Activated T-cell treated with anti-CD3 and anti-CD28 coated beads, Interleukin-2, amount 50 U/mL, for 72 hours (primary cell): ENCODE measurements around the gene CAMSAP1. TPM values are rescaled to one million over a fixed set of nuclear protein-coding genes. Genes with fewer than 3 reads are reported as not detected.

ENCODE experiments used
- ATAC-seq, 2 donors: fragments of 150-1000 bp; cut with Tn5 transposase; replicated peaks in 1 of 2; 2 replicates each; pipeline ENCODE4 v1.10.0; 2021; ENCODE audit warnings: moderate library complexity in 2 of 2, mild to moderate bottlenecking in 1 of 2
- DNase-seq, 2 donors: peaks; one replicate each; pipeline ENCODE4 v3.0.0; 2021 to 2022; ENCODE audit warnings: mixed read lengths in 1 of 2
- H3K27ac Mint-ChIP-seq: one replicate; pipeline ENCODE4 v1.8.0; 2022; ENCODE audit warnings: mild to moderate bottlenecking, moderate library complexity, mixed read lengths
- H3K27me3 Mint-ChIP-seq: one replicate; pipeline ENCODE4 v1.8.0; 2022; ENCODE audit warnings: low read depth, mixed read lengths
- H3K36me3 Mint-ChIP-seq, 2 donors: one replicate each; pipeline ENCODE4 v1.8.0; 2022; ENCODE audit warnings: mixed read lengths in 2 of 2, mild to moderate bottlenecking in 1 of 2; ENCODE audit not compliant: insufficient read depth in 2 of 2
- H3K4me1 Mint-ChIP-seq: one replicate; pipeline ENCODE4 v1.8.0; 2022; ENCODE audit warnings: low read depth, mixed read lengths
- H3K4me3 Mint-ChIP-seq, 2 donors: one replicate each; pipeline ENCODE4 v1.8.0; 2022; ENCODE audit warnings: mild to moderate bottlenecking in 2 of 2, mixed read lengths in 2 of 2, moderate library complexity in 2 of 2
- H3K9me3 Mint-ChIP-seq, 2 donors: one replicate each; pipeline ENCODE4 v1.8.0; 2022; ENCODE audit warnings: mixed read lengths in 2 of 2
- total RNA-seq, 2 donors: library from RNA; stranded (reverse); gene quantifications; one replicate each; pipeline ENCODE4 v1.2.3, GENCODE V29; 2022

Gene CAMSAP1
- total RNA-seq, 2 donors from 2014 or later, result 42.2 to 53.4 TPM

GRCh38 chr9:135762921-135763320 lies 144.4 kb downstream of the CAMSAP1 start:
- DNase-seq (no peak), ATAC-seq (no peak)
- peaks cover 0 to 6% of the 10 kb centered on the region in 2 donors for H3K9me3 Mint-ChIP-seq
- H3K4me1 Mint-ChIP-seq, result no peaks in the 10 kb centered on the region
- no peak overlapping the region for H3K4me3 Mint-ChIP-seq
- no peaks in the 10 kb centered on the region for H3K36me3 Mint-ChIP-seq
- H3K27me3 Mint-ChIP-seq, result no peaks in the 10 kb centered on the region
- no peak overlapping the region for H3K27ac Mint-ChIP-seq

GRCh38 chr9:135761845-135762168 lies 145.5 kb downstream of the CAMSAP1 start:
- H3K4me3 Mint-ChIP-seq, result no peak overlapping the region
- H3K27ac Mint-ChIP-seq, result no peak overlapping the region
- ATAC-seq (no peak), DNase-seq (no peak)
- peaks cover 0 to 6% of the 10 kb centered on the region in 2 donors for H3K9me3 Mint-ChIP-seq
- no peaks in the 10 kb centered on the region for H3K36me3 Mint-ChIP-seq
- H3K27me3 Mint-ChIP-seq, result no peaks in the 10 kb centered on the region
- H3K4me1 Mint-ChIP-seq, result no peaks in the 10 kb centered on the region

GRCh38 chr9:135761150-135761844 lies 146.0 kb downstream of the CAMSAP1 start:
- H3K27ac Mint-ChIP-seq, result no peak overlapping the region
- no peak for DNase-seq

GRCh38 chr9:135760465-135760864 lies 146.9 kb downstream of the CAMSAP1 start:
- no peak overlapping the region for H3K27ac Mint-ChIP-seq
- no peaks in the 10 kb centered on the region for H3K9me3 Mint-ChIP-seq
- no peak overlapping the region for H3K4me3 Mint-ChIP-seq

More at GRCh38 chr9:135761150-135761844, 146.0 kb downstream of the CAMSAP1 start:
- H3K27me3 Mint-ChIP-seq, result no peaks in the 10 kb centered on the region
- H3K4me3 Mint-ChIP-seq, result no peak overlapping the region
- peaks cover 0 to 5% of the 10 kb centered on the region in 2 donors for H3K9me3 Mint-ChIP-seq
- no peaks in the 10 kb centered on the region for H3K36me3 Mint-ChIP-seq
- no peak for ATAC-seq
- no peaks in the 10 kb centered on the region for H3K4me1 Mint-ChIP-seq

GRCh38 chr9:135759676-135760300 lies 147.6 kb downstream of the CAMSAP1 start:
- no peaks in the 10 kb centered on the region for H3K9me3 Mint-ChIP-seq
- H3K36me3 Mint-ChIP-seq, result no peaks in the 10 kb centered on the region
- ATAC-seq (no peak), DNase-seq (no peak)
- H3K4me1 Mint-ChIP-seq, result no peaks in the 10 kb centered on the region
- no peak overlapping the region for H3K4me3 Mint-ChIP-seq
- H3K27me3 Mint-ChIP-seq, result no peaks in the 10 kb centered on the region
- no peak overlapping the region for H3K27ac Mint-ChIP-seq

More at GRCh38 chr9:135760465-135760864, 146.9 kb downstream of the CAMSAP1 start:
- Mint-ChIP-seq H3K36me3 (no peaks in the 10 kb centered on the region), H3K27me3 (no peaks in the 10 kb centered on the region), H3K4me1 (no peaks in the 10 kb centered on the region)
- ATAC-seq (no peak), DNase-seq (no peak)

- Mint-ChIP-seq H3K4me3 (no peak overlapping the region), H3K4me1 (no peaks in the 10 kb centered on the region), H3K36me3 (no peaks in the 10 kb centered on the region), H3K27ac (no peak overlapping the region), H3K27me3 (no peaks in the 10 kb centered on the region), H3K9me3 (no peaks in the 10 kb centered on the region)
- DNase-seq (no peak), ATAC-seq (no peak)
Observed at GRCh38 chr9:135758870-135759269, 148.5 kb downstream of the CAMSAP1 start.

Other genes starting within 250 kb of the CAMSAP1 start
- not detected for gene LCN9, start 244.2 kb downstream of the CAMSAP1 start, total RNA-seq
- gene SOHLH1, start 208.1 kb downstream of the CAMSAP1 start, total RNA-seq, result not detected
- not detected for gene KCNT1, start 205.4 kb downstream of the CAMSAP1 start, total RNA-seq
- 10 to 100 TPM; 35.6 to 41.6 TPM for gene UBAC1, start 53.8 kb upstream of the CAMSAP1 start, total RNA-seq
- 10 to 100 TPM in 1 of 2 donors, 1 to 10 TPM in 1; 8.4 to 13.7 TPM for gene NACC2, start 187.7 kb upstream of the CAMSAP1 start, total RNA-seq
- gene TMEM250, start 211.3 kb upstream of the CAMSAP1 start, total RNA-seq, result 10 to 100 TPM; 23.1 to 23.5 TPM